HepG2 (cell line): ENCODE results near the gene CYBB. TPM values are rescaled to one million over a fixed set of nuclear protein-coding genes. Genes with fewer than 3 reads are reported as not detected.

Experiments used
- ATAC-seq: fragments of 200-7000 bp; cut with Tn5 transposase; 3 replicates; pipeline ENCODE4 v1.9.1; 2020; ENCODE audit warnings: mild to moderate bottlenecking, moderate library complexity
- BruUV-seq: library from RNA; stranded (reverse); fragments of 400-500 nt; replicated peaks from 2 replicates; lab custom pipeline; 2021; lab: Mats Ljungman, UMichigan
- CTCF ChIA-PET: fragments of 300-600 bp; formaldehyde crosslinking; extraction: SDS; loops from one replicate; lab custom pipeline; 2021; ENCODE audit warnings: low total read pairs, inconsistent platforms, low intra/inter-chr PET ratio; lab: Yijun Ruan, JAX
- POLR2A ChIA-PET: fragments of 350-600 bp; sonication (Branson Sonifier 250); formaldehyde crosslinking; loops from one replicate; lab custom pipeline; 2020; ENCODE audit warnings: antibody characterized with exemption, inconsistent platforms; lab: Yijun Ruan, JAX
- DNase-seq: peaks from one replicate; pipeline ENCODE4 v3.0.0-alpha.2; 2015; ENCODE audit warnings: low spot score
- FAIRE-seq: peaks from 3 replicates; lab custom pipeline; 2011; peaks lifted over from hg19 to GRCh38; lab: Jason Lieb, UNC
- H2AFZ ChIP-seq: one replicate; pipeline ENCODE4 v1.6.1; 2011; ENCODE audit warnings: low read length, inconsistent platforms
- H3K27ac ChIP-seq: fragments of 300-600 bp; 3 replicates; pipeline ENCODE4 v1.8.0; 2011; ENCODE audit warnings: mixed run types, mild to moderate bottlenecking, mixed read lengths, low read length, inconsistent platforms; ENCODE audit not compliant: insufficient read depth; ENCODE audit errors: extremely low read length
- H3K27me3 ChIP-seq, 2 experiments: fragments of 200-600 bp in 1 of 2; 2 replicates in 1 of 2; 3 replicates in 1 of 2; pipeline versions ENCODE4 v1.6.0 to v1.8.0; 2011; ENCODE audit warnings: low read length in 2 of 2, mild to moderate bottlenecking in 2 of 2, moderate library complexity in 2 of 2, inconsistent platforms in 1 of 2; ENCODE audit not compliant: insufficient read depth in 2 of 2, control insufficient read depth in 1 of 2
- H3K36me3 ChIP-seq, 2 experiments: fragments of 200-600 bp in 1 of 2; replicated peaks in 1 of 2; 2 replicates in 1 of 2; 3 replicates in 1 of 2; pipeline versions ENCODE4 v1.5.1 to v1.8.0; 2011; ENCODE audit warnings: low read length in 2 of 2, inconsistent platforms in 1 of 2; ENCODE audit not compliant: insufficient read depth in 2 of 2, control insufficient read depth in 1 of 2
- H3K4me1 ChIP-seq: 2 replicates; pipeline ENCODE4 v1.5.1; 2012; ENCODE audit warnings: low read length, inconsistent platforms; ENCODE audit not compliant: insufficient read depth
- H3K4me2 ChIP-seq: 2 replicates; pipeline ENCODE4 v1.6.0; 2011; ENCODE audit warnings: low read depth, low read length, inconsistent platforms
- H3K4me3 ChIP-seq, 3 experiments: fragments of 200-600 bp in 1 of 3; sonication (generic), shearing (Covaris generic) in 1 of 3; replicated peaks in 1 of 3; 2 replicates each; pipeline ENCODE4 v1.5.1; 2011 to 2016; ENCODE audit warnings: low read length in 3 of 3, inconsistent platforms in 2 of 3, low read depth in 2 of 3, mild to moderate bottlenecking in 2 of 3, control low read depth in 1 of 3, mixed read lengths in 1 of 3; ENCODE audit not compliant: insufficient read depth in 1 of 3
- H3K79me2 ChIP-seq: one replicate; pipeline ENCODE4 v1.6.1; 2011; ENCODE audit warnings: low read length, inconsistent platforms; ENCODE audit not compliant: insufficient read depth
- H3K9ac ChIP-seq: 2 replicates; pipeline ENCODE4 v1.6.0; 2011; ENCODE audit warnings: mild to moderate bottlenecking, low read depth, low read length, inconsistent platforms; ENCODE audit not compliant: insufficient read depth
- H3K9me3 ChIP-seq: 2 replicates; pipeline ENCODE4 v1.5.1; 2012; ENCODE audit warnings: mild to moderate bottlenecking, low read length
- H4K20me1 ChIP-seq: 2 replicates; pipeline ENCODE4 v1.6.0; 2011; ENCODE audit warnings: inconsistent platforms, mild to moderate bottlenecking, low read length, moderate library complexity; ENCODE audit not compliant: insufficient read depth
- ATF7 ChIP-seq, 2 experiments: fragments of 450-650 bp in 1 of 2; sonication (generic) in 1 of 2; formaldehyde crosslinking in 1 of 2; IDR thresholded peaks; 2 replicates each; pipeline versions ENCODE4 v1.4.0 to v1.6.1; 2016 to 2020; ENCODE audit warnings: antibody characterized with exemption in 1 of 2, mild to moderate bottlenecking in 1 of 2, missing genetic modification reagents in 1 of 2
- CAMTA2 ChIP-seq: sonication (generic); formaldehyde crosslinking; IDR thresholded peaks from 2 replicates; pipeline ENCODE4 v1.4.0; 2020; ENCODE audit warnings: mild to moderate bottlenecking, missing genetic modification reagents, borderline replicate concordance
- EZH2 ChIP-seq: conservative IDR thresholded peaks from 2 replicates; pipeline ENCODE4 v1.6.1; 2012; ENCODE audit warnings: mild to moderate bottlenecking, low read depth, low read length, moderate library complexity
- FOXO1 ChIP-seq: sonication (generic); formaldehyde crosslinking; IDR thresholded peaks from 2 replicates; pipeline ENCODE4 v1.4.0; 2020; ENCODE audit warnings: missing genetic modification reagents
- HIVEP1 ChIP-seq: sonication (generic); formaldehyde crosslinking; IDR thresholded peaks from 2 replicates; pipeline ENCODE4 v1.4.0; 2020; ENCODE audit warnings: mild to moderate bottlenecking, missing genetic modification reagents
- HMG20A ChIP-seq: IDR thresholded peaks from 2 replicates; pipeline ENCODE4 v1.6.1; 2016; ENCODE audit warnings: borderline replicate concordance
- KLF13 ChIP-seq: sonication (generic); formaldehyde crosslinking; IDR thresholded peaks from 2 replicates; pipeline ENCODE4 v1.4.0; 2020; ENCODE audit warnings: mild to moderate bottlenecking, missing genetic modification reagents
- RAD21 ChIP-seq: fragments of 450-650 bp; formaldehyde crosslinking; IDR thresholded peaks from 2 replicates; pipeline ENCODE4 v1.5.0; 2020; ENCODE audit warnings: mild to moderate bottlenecking
- RBM39 ChIP-seq: fragments of 200-400 bp; formaldehyde crosslinking; IDR thresholded peaks from one replicate; pipeline ENCODE4 v1.6.1; 2018; ENCODE audit warnings: antibody characterized with exemption, mild to moderate bottlenecking, low read depth, low read length; ENCODE audit not compliant: poor library complexity, severe bottlenecking
- SALL2 ChIP-seq: sonication (generic); formaldehyde crosslinking; IDR thresholded peaks from 2 replicates; pipeline ENCODE4 v1.8.1; 2023; ENCODE audit warnings: mild to moderate bottlenecking, missing genetic modification reagents, inconsistent platforms
- SMC3 ChIP-seq: IDR thresholded peaks from 2 replicates; pipeline ENCODE4 v1.6.1; 2011; ENCODE audit warnings: low read length, improper control_type of control experiment
- STAG1 ChIP-seq: sonication (generic); formaldehyde crosslinking; IDR thresholded peaks from 2 replicates; pipeline ENCODE4 v1.4.0; 2020; ENCODE audit warnings: missing genetic modification reagents
- TCF7L2 ChIP-seq: IDR thresholded peaks from 2 replicates; pipeline ENCODE4 v1.6.1; 2011; ENCODE audit warnings: mild to moderate bottlenecking, low read depth, low read length, moderate library complexity
- ZBTB1 ChIP-seq: sonication (generic); formaldehyde crosslinking; IDR thresholded peaks from 2 replicates; pipeline ENCODE4 v1.4.0; 2020; ENCODE audit warnings: missing genetic modification reagents, borderline replicate concordance
- ZNF839 ChIP-seq: sonication (generic); formaldehyde crosslinking; IDR thresholded peaks from 2 replicates; pipeline ENCODE4 v1.4.0; 2020; ENCODE audit warnings: missing genetic modification reagents, mild to moderate bottlenecking, borderline replicate concordance
- WGBS: methylation state at CpG from one replicate; pipeline ENCODE4 v1.1.6; 2017; ENCODE audit warnings: low lambda C conversion rate; 5-methylcytosine and 5-hydroxymethylcytosine counted together
- in situ Hi-C: cut with HindIII; loops from 2 replicates; pipeline ENCODE4 v1.10.0; 2017; ENCODE audit warnings: low pct_unique_long_range_greater_than_20kb; ENCODE audit not compliant: extremely low pct_ligation_motif_present
- intact Hi-C: fragments of 100-400 bp; cut with micrococcal nuclease; formaldehyde crosslinking; loops from one replicate; pipeline ENCODE4 v1.10.0; 2022; ENCODE audit not compliant: unreplicated experiment
- polyA plus RNA-seq, 8 experiments: library from polyadenylated mRNA; depleted of rRNA in 3 of 8; stranded (reverse) in 7 of 8; unstranded in 1 of 8; fragments of >200 nt; fragmentation: Illumina TruSeq in 4 of 8; extraction: Trizol in 4 of 8; gene quantifications; 2 replicates each; pipeline versions ENCODE4 v1.2.1 to v1.2.3, GENCODE V29; 2011 to 2016; ENCODE audit warnings: low read depth in 4 of 8, missing spikeins in 1 of 8, mixed read lengths in 1 of 8; ENCODE audit not compliant: insufficient read depth in 1 of 8
- total RNA-seq, 5 experiments: library from RNA; depleted of rRNA; stranded (reverse); fragments of >200 nt; fragmentation: Illumina TruSeq; extraction: Trizol; gene quantifications; 2 replicates each; pipeline ENCODE4 v1.2.3, GENCODE V29; 2016; ENCODE audit warnings: low read depth in 1 of 5
- TF ChIP-seq, protein P1 (sequence below): sonication (generic); formaldehyde crosslinking; IDR thresholded peaks from 2 replicates; pipeline ENCODE4 v1.5.0; 2020; ENCODE audit warnings: missing genetic modification reagents
- TF ChIP-seq, protein P2 (sequence below): sonication (generic); formaldehyde crosslinking; IDR thresholded peaks from 2 replicates; pipeline ENCODE4 v1.4.0; 2020; ENCODE audit warnings: missing genetic modification reagents
- TF ChIP-seq, protein P3 (sequence below): sonication (generic); formaldehyde crosslinking; IDR thresholded peaks from 2 replicates; pipeline ENCODE4 v1.5.0; 2020; ENCODE audit warnings: missing genetic modification reagents, mild to moderate bottlenecking, borderline replicate concordance
- TF ChIP-seq, protein P4 (sequence below): sonication (generic); formaldehyde crosslinking; IDR thresholded peaks from 2 replicates; pipeline ENCODE4 v1.5.0; 2020; ENCODE audit warnings: mild to moderate bottlenecking, missing genetic modification reagents, moderate library complexity

CYBB gene
- total and polyA plus RNA-seq, 2 of the 13 experiments (the other 11 are each of a cell fraction or from before 2014, with no cell fraction given) = not detected

DNA sequence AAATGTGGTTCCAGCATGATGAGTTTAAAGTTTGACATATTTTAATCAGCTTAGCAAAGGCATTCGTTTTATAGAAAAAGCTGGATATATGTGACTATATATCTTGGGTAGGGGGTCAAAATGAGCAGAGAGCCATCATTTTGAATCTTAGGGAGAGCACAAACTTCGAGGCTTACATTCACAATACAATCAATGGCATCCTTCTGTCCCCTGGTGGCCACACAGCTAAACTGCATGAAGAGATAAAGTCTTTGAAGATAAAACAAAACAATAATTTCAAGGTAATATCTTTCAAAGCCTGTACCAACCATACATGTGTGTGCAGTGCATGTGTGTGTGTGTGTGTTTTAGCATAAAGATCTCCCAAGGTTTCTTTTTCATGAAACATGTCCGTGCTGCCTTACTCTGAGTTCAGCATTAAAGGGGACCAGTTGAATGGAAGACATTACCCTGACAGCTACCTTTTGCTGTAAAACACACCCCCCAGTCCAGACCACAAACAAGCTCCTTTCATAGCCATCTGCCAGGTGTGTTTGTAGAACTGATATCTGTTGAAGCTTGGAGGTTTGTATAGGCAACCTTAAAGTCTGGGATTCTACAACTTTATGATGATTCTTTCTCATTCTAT is 45.5 kb downstream of the CYBB start:
- H3K79me2 ChIP-seq = no peaks in the 10 kb centered on the region
- DNase-seq (peak; percentile 8), FAIRE-seq (no peak), ATAC-seq (peak; percentile 39; the same call in 1 of the 3 replicates)
- H3K9ac ChIP-seq = no peak overlapping the region
- in situ Hi-C loops = no loop called here
- no peaks in the 10 kb centered on the region for H3K27me3 ChIP-seq
- no peaks in the 10 kb centered on the region; the same call in 1 of the 2 replicates for H3K4me1 ChIP-seq
- POLR2A ChIA-PET = no interaction called here
- H3K27ac ChIP-seq = no peak overlapping the region
- H3K36me3 ChIP-seq = no peaks in the 10 kb centered on the region
- no peaks in the 10 kb centered on the region for H4K20me1 ChIP-seq
- intact Hi-C loops = loop anchor here (1.0 to 10.0 kb wide), 2 partner anchors 80 to 321 kb away; no protein-coding TSS in a partner anchor
- CTCF ChIA-PET = interaction anchor here (1.4 kb wide), 1 partner anchor 80 kb away, joined by 4 read pairs; no protein-coding TSS in a partner anchor
- BruUV-seq = no TSS peak
- H2AFZ ChIP-seq = no peak overlapping the region
- H3K4me3 ChIP-seq = no peak overlapping the region
- H3K9me3 ChIP-seq = no peaks in the 10 kb centered on the region
- H3K4me2 ChIP-seq = no peak overlapping the region
- TF ChIP-seq, protein P1, sequence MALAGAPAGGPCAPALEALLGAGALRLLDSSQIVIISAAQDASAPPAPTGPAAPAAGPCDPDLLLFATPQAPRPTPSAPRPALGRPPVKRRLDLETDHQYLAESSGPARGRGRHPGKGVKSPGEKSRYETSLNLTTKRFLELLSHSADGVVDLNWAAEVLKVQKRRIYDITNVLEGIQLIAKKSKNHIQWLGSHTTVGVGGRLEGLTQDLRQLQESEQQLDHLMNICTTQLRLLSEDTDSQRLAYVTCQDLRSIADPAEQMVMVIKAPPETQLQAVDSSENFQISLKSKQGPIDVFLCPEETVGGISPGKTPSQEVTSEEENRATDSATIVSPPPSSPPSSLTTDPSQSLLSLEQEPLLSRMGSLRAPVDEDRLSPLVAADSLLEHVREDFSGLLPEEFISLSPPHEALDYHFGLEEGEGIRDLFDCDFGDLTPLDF = no peak
- TF ChIP-seq, protein P2, sequence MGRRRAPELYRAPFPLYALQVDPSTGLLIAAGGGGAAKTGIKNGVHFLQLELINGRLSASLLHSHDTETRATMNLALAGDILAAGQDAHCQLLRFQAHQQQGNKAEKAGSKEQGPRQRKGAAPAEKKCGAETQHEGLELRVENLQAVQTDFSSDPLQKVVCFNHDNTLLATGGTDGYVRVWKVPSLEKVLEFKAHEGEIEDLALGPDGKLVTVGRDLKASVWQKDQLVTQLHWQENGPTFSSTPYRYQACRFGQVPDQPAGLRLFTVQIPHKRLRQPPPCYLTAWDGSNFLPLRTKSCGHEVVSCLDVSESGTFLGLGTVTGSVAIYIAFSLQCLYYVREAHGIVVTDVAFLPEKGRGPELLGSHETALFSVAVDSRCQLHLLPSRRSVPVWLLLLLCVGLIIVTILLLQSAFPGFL (CRISPR knock-in tag) = no peak
- no peak for TF ChIP-seq TCF7L2
- TF ChIP-seq FOXO1 = no peak
- TF ChIP-seq ZBTB1 (CRISPR knock-in tag) = no peak
- TF ChIP-seq SMC3 = peak; percentile 63; the same call in 1 of the 2 replicates
- TF ChIP-seq KLF13 (CRISPR knock-in tag) = no peak
- TF ChIP-seq, protein P3, sequence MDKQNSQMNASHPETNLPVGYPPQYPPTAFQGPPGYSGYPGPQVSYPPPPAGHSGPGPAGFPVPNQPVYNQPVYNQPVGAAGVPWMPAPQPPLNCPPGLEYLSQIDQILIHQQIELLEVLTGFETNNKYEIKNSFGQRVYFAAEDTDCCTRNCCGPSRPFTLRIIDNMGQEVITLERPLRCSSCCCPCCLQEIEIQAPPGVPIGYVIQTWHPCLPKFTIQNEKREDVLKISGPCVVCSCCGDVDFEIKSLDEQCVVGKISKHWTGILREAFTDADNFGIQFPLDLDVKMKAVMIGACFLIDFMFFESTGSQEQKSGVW (CRISPR knock-in tag) = no peak
- TF ChIP-seq STAG1 (CRISPR knock-in tag) = peak; percentile 66
- TF ChIP-seq ZNF839 (CRISPR knock-in tag) = no peak
- 0 out of 2 replicates have a peak, but pooled peaks have one; percentile 14 for TF ChIP-seq RAD21 (CRISPR knock-in tag)
- TF ChIP-seq, protein P4, sequence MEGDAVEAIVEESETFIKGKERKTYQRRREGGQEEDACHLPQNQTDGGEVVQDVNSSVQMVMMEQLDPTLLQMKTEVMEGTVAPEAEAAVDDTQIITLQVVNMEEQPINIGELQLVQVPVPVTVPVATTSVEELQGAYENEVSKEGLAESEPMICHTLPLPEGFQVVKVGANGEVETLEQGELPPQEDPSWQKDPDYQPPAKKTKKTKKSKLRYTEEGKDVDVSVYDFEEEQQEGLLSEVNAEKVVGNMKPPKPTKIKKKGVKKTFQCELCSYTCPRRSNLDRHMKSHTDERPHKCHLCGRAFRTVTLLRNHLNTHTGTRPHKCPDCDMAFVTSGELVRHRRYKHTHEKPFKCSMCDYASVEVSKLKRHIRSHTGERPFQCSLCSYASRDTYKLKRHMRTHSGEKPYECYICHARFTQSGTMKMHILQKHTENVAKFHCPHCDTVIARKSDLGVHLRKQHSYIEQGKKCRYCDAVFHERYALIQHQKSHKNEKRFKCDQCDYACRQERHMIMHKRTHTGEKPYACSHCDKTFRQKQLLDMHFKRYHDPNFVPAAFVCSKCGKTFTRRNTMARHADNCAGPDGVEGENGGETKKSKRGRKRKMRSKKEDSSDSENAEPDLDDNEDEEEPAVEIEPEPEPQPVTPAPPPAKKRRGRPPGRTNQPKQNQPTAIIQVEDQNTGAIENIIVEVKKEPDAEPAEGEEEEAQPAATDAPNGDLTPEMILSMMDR (CRISPR knock-in tag) = peak; percentile 64
- TF ChIP-seq RBM39 = no peak
- TF ChIP-seq HIVEP1 (CRISPR knock-in tag) = no peak
- TF ChIP-seq ATF7 (IDR thresholded peaks at IDR 0.05) = no peak
- no peak for TF ChIP-seq ATF7 (CRISPR knock-in tag; IDR thresholded peaks at IDR 0.05)
- TF ChIP-seq HMG20A (CRISPR knock-in tag) = no peak
- no peak for TF ChIP-seq EZH2
- no peak for TF ChIP-seq SALL2 (CRISPR knock-in tag)
- no peak for TF ChIP-seq CAMTA2 (CRISPR knock-in tag)
- 0% methylated on average over 2 of the region's 3 CpGs for WGBS
